Mesodermal cell (in vitro differentiated cells): ENCODE measurements around the gene PLA2G4E.

Experiments used
- H3K27ac ChIP-seq: 2 replicates; pipeline ENCODE4 v1.7.0; 2013; ENCODE audit warnings: mild to moderate bottlenecking, low read depth, low read length, moderate library complexity; ENCODE audit not compliant: severe bottlenecking
- H3K36me3 ChIP-seq: 2 replicates; pipeline ENCODE4 v1.7.1; 2013; ENCODE audit warnings: mild to moderate bottlenecking, low read length, moderate library complexity; ENCODE audit not compliant: control insufficient read depth, insufficient read depth
- H3K4me1 ChIP-seq: one replicate; pipeline ENCODE4 v1.7.1; 2013; ENCODE audit warnings: mild to moderate bottlenecking, low read length; ENCODE audit not compliant: insufficient read depth, control insufficient read depth, poor library complexity, severe bottlenecking
- H3K4me3 ChIP-seq: 2 replicates; pipeline ENCODE4 v1.7.0; 2013; ENCODE audit warnings: low read length, control low read depth, mild to moderate bottlenecking; ENCODE audit not compliant: insufficient read depth, poor library complexity, severe bottlenecking; ENCODE audit errors: extremely low read depth
- H3K9me3 ChIP-seq: 2 replicates; pipeline ENCODE4 v1.7.1; 2013; ENCODE audit warnings: mild to moderate bottlenecking, low read length, moderate library complexity; ENCODE audit not compliant: control insufficient read depth
- WGBS, 2 experiments: methylation state at CpG; one replicate each; pipeline ENCODE4 v1.1.5; 2013; ENCODE audit warnings: missing lambda C conversion rate in 2 of 2; ENCODE audit not compliant: insufficient coverage in 2 of 2; 5-methylcytosine and 5-hydroxymethylcytosine counted together

PLA2G4E gene

DNA sequence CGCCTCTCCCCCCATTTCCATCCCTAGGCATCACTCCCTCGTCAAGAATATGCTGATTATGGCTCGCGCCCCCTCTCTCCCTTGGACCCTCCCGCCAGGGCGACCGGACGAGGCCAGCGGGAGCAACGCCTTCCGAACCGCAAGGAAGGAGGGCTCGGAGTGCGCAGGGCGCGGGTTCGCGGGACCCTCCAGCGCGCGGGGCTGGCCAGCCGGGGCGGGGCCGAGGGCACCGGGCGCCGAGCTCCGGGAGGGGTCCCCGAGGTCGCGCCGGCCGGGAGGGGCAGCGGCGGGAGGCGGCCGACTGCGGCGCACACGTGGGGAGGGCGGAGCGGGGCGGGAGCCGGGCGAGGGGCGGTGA lies 49.0 kb downstream of the PLA2G4E start:
- Histone ChIP-seq H3K4me3 (peak overlapping the region; percentile 87), H3K9me3 (no peaks in the 10 kb centered on the region), H3K4me1 (peaks cover 38% of the 10 kb centered on the region), H3K27ac (no peak overlapping the region), H3K36me3 (no peaks in the 10 kb centered on the region)
- 0% methylated on average over 20 to 44 of the region's 46 CpGs for WGBS, 2 experiments

DNA sequence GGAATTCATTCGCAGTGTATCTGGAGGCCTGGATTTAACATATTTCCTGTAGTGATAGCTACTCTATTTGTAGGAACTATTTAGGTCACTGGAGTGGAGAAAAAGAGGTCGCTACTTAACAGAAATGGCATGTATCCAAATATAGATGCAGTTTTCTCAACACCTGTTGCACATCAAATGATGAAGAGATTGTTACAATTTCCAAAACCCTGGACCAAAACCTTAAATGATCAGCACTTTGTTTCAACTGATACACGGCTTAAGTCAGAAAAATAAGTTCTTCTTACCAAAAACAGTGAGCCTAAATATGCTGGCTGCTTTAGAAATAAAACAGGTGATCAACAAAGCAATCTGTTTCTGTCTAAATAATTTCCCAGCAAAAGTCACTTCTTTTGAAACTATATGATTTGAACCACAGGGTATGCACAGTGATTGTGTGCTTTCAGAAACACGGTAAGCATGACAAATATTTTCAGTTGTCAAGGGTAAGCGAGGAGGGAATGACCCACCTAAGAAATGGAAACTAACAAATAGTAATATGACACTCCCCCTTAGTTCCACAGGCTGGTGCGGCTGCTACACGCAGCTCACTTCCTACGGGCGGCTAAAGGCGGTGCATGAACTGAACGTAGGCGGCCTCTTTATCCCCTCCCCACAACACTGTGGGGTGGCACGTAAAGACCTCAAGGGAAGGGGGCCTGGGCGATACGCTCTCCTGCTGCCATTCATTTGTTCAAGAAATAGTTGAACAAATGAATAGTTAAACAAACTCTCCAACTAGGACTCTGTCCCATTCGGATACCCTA lies 49.5 kb downstream of the PLA2G4E start:
- WGBS, 2 experiments = 21 to 22% methylated on average over 5 to 7 of the region's 16 CpGs
- Histone ChIP-seq H3K4me3 (peak overlapping the region; percentile 87), H3K27ac (no peak overlapping the region)

DNA sequence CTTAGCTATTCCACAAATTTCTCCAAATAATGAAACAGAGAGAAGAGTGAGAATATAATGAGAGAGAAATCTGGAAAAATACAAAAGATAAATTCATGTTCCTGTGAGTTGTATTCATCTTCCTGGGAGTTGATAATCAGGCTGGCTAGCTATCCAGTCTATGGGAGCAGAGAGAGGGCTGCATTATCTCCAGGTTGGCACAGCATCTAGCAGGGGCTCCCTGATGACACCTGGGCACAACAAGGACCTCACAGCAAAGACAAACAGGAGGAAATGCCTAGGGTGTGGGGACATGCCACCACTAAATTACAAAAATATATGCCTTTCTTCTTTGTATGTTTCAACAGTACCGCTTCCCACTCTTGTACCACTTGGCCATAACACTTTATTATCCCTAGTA lies 50.4 kb downstream of the PLA2G4E start:
- 100% methylated on average over 1 of the region's 1 CpG; no CpG with 5 or more reads in 1 of the 2 experiments for WGBS, 2 experiments
- Histone ChIP-seq H3K36me3 (no peaks in the 10 kb centered on the region), H3K27ac (no peak overlapping the region), H3K4me3 (peak overlapping the region; percentile 87), H3K9me3 (no peaks in the 10 kb centered on the region), H3K4me1 (peaks cover 44% of the 10 kb centered on the region)

More for the DNA sequence above, 49.5 kb downstream of the PLA2G4E start:
- no peaks in the 10 kb centered on the region for H3K36me3 ChIP-seq
- no peaks in the 10 kb centered on the region for H3K9me3 ChIP-seq
- peaks cover 40% of the 10 kb centered on the region for H3K4me1 ChIP-seq

DNA sequence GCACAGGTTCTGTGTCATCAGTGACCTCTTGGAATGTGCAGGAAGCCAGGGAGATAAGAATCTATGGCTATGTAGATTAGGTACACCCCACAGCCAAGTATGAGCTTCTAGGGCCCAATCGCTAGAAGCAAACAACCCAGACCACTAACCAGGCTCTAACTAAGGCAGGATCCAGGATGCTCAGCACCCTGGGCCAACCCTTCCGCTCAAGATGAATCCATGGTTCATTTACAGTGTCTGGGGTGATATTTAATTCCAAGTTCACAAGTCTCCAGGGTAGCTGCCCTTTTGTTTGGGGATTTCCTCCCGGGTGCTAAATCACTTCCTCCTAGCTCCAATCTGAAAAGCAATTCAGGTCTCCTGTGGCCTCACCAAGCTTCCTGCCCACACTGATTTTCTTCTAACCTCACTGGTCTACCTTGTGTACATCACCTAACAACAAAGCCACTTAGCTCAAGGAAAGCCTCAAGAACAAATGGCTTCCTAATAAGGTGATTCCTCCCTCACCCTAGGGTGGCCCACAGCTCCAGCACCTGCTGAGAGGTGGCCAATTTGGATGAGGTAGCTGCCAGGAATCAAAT lies 50.9 kb downstream of the PLA2G4E start:
- H3K4me1 ChIP-seq = peaks cover 44% of the 10 kb centered on the region
- peak overlapping the region; percentile 87 for H3K4me3 ChIP-seq
- no peaks in the 10 kb centered on the region for H3K9me3 ChIP-seq
- 69 to 77% methylated on average over 2 to 3 of the region's 3 CpGs for WGBS, 2 experiments
- H3K27ac ChIP-seq = no peak overlapping the region
- peaks cover 3% of the 10 kb centered on the region for H3K36me3 ChIP-seq

DNA sequence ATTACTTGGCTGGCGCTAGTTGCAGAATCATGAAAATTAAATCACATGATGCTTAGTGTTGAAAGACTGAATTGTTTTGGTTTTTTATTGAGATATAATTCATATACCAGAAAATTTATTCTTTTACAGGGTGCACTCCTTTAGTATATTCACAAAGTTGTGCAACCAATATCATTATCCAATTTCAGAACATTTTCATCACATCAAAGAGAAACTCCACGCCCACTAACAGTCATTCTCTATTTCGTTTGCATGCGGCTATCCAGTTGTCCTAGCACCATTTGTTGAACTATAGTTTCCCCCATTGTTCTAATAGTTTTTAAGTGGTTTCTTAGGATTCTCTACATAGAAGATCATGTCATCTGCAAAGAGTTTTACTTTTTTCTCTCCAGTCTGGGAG lies 52.1 kb downstream of the PLA2G4E start:
- Histone ChIP-seq H3K27ac (no peak overlapping the region), H3K36me3 (peaks cover 6% of the 10 kb centered on the region), H3K4me3 (no peak overlapping the region), H3K4me1 (peaks cover 44% of the 10 kb centered on the region), H3K9me3 (no peaks in the 10 kb centered on the region)
- WGBS, 2 experiments = 80% methylated on average over 2 of the region's 4 CpGs; no CpG with 5 or more reads in 1 of the 2 experiments

DNA sequence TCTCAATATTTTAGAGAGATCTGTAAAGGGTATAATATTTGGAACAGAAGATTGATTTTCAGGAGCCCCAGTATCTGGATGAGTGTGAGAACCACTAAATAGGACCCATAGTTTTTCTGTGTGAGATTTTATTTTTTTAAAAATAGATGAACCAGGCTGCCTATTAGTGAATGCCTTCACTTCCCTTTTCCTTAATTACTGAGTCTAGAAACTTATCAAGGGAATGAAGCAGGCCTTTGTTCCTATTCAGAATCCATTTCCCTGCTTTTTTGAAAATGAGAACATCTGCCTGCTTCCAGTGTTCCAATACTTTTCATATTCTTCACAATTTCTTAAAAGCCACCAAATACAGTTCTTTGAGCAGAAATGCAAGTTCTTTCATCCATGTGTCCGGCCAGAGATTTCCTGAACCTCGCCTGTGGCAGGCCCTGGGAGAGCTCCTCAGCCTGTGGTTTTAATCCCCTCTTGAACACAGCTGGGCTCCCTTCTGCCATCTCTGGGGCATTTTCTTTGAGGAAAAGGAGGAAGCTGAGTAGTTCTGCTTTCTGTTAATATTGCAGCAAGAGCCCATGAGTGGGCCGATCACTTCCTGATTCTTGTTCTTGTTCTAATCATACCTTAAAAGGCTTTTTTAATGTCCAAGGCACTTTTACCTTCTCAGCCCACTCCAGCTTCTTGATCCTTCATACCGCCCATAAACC lies 53.2 kb downstream of the PLA2G4E start:
- WGBS, 2 experiments = 87 to 94% methylated on average over 2 to 3 of the region's 4 CpGs
- H3K4me1 ChIP-seq = peaks cover 44% of the 10 kb centered on the region
- H3K4me3 ChIP-seq = no peak overlapping the region
- H3K27ac ChIP-seq = no peak overlapping the region
- peaks cover 10% of the 10 kb centered on the region for H3K36me3 ChIP-seq
- no peaks in the 10 kb centered on the region for H3K9me3 ChIP-seq

DNA sequence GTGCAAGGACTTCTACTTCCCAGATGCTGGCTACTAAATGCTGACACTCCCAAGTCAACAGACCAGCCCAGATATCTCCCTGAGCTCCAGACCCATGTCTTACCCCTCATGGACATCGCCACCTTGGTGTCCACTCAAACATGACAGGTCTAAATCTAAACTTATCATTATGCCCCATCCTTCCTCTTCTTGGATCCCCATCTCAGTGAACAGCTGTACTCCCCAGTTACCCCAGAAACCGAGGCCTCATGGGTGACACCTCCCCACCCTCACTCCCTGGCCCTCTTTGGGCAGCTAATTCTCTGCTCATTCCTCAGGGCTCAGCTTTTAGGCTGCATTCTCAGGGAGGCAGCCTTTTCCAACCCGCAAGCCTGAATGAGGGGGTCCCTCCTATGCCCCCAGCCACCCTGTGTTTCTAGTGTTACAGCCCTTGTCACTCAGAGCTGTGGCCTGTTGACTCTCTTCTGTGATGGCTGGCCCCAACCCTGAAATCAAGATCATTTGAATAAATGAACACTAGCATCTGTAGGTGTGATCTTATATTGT lies 53.8 kb downstream of the PLA2G4E start:
- H3K4me3 ChIP-seq = no peak overlapping the region
- peaks cover 44% of the 10 kb centered on the region for H3K4me1 ChIP-seq
- H3K9me3 ChIP-seq = no peaks in the 10 kb centered on the region
- H3K27ac ChIP-seq = no peak overlapping the region
- H3K36me3 ChIP-seq = peaks cover 13% of the 10 kb centered on the region
- 93 to 100% methylated on average over 2 to 3 of the region's 3 CpGs for WGBS, 2 experiments

DNA sequence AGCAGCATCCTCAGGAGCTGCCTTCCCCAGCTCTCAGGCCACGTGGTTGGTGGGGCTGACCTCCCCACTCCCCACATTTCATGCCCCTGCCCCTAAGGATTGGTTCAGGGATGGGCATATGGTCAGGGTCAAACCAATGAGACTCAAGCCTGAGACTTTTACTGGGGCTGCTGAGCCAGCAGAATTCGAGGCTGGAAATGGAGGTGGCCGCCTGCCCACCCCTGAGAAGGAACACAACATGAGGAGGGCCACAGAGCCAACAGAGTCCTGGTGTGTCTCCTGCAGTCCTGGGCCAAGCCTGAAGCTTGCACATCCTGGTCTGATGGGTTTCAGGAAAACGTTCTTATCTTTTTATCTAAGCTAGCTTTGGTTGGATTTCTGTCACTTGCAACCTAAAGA lies 54.4 kb downstream of the PLA2G4E start:
- H3K36me3 ChIP-seq = peaks cover 13% of the 10 kb centered on the region
- H3K4me3 ChIP-seq = no peak overlapping the region
- no peaks in the 10 kb centered on the region for H3K9me3 ChIP-seq
- WGBS, 2 experiments = 88 to 100% methylated on average over 3 of the region's 4 CpGs
- H3K27ac ChIP-seq = peak overlapping the region; percentile 29
- peaks cover 44% of the 10 kb centered on the region for H3K4me1 ChIP-seq

DNA sequence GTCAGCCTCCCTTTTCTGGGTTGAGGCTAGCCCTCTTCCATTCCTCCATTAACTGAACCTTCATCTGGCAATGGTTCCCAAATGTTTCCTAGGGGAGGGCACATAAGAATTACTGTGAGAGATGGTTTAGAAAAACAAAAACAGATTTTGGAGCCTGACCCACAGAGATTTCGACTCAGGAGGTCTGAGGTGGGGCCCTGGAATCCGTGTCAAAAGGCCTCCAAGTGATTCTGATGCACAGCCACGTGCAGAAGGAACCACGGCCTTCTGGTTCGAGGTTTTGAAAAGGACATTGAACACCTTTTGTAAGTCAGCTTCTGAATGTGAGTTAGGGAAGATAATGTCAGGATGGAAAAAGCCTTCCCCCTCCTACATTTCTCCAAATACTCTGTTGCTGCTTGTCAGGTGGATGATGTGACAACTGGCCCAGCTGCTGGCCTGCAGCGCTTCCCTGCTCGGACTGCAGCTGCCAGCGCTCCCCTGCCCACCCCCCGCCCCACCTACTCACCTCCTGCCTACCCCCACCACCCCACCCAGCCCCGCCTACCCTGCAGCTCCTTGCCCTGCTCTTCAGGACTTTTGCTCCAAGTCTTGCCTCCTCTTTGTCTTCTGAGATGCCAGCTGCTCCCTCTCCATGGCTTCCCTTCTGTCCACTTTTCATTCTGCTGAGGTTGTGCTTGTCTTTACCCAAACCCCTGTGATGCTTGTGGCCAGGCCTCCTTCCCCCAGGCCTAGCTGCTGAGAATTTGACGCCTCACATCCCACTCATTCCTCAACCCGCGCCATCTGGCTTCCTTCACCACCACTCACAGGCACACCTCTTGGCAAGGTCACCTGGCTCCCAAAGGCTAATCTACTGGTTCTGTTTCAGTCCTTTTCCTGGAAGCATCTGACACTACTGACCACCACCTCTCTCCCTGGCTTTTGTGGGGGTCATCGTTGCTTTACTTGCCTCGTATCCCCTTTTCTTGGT lies 55.1 kb downstream of the PLA2G4E start:
- Histone ChIP-seq H3K9me3 (no peaks in the 10 kb centered on the region), H3K36me3 (peaks cover 16% of the 10 kb centered on the region), H3K27ac (peak overlapping the region; percentile 29), H3K4me1 (peaks cover 38% of the 10 kb centered on the region), H3K4me3 (no peak overlapping the region)
- 71 to 86% methylated on average over 7 to 10 of the region's 15 CpGs for WGBS, 2 experiments
